KG1 (cell line): ENCODE data around the gene ARPC5L.
"Not testable (repeated sequence)": the region's sequence is repeated elsewhere in the genome, so short reads cannot be mapped to it uniquely, and the experiment has no call there.

Experiments used
- DNase-seq: peaks from one replicate; lab custom pipeline; 2025; lab: John Stamatoyannopoulos, UW

The ARPC5L gene

DNA sequence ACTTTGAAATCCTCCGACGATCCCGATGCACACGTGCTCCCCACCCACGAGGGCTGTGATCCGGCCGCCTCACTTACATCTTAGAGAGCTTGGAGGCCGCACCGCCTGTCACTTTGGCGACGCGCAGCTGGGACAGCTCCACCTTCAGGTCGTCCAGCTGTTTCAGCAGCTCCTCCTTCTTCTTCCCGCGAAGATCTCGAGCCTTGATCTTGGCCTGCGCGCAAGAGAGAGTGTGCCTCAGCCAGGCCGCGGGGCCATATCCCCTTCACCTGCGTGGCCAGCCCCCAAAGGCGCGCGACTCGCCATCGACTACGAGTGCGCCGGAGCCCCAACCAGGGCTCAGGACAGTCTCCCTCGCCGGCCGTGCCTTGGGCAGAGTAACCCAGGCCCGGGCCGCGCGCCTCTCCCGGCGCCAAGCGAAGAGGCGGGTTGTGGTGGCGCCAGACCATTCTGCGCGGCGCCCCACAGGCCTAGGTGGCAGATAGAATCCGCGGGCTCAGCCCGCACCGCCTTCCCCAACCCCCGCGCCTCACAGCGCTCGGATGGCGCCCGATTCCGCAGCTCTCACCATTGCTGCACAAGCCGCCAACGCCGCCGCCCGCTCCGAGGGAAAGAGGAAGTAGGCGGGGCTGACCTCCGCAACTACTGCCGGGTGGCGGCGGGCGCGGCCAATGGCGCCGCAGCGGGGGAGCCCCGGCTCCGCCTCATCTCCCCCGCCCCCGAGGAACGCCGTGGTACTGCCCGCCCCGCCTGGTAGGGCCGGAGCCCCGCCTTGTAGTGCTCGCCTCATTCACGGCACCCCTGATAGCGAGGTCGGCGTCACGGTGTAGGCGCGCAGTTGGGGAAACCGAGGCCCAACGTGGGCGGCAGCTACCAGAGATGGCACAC, at the start of gene ARPC5L, which contains the start of gene RPL35:
Gene ARPC5L (plus strand): TSS at position 789 of the 888 bp plus-strand sequence. CDS start 7,161 bp downstream, outside the sequence.
Gene RPL35 (minus strand): TSS at position 616 of the 888 bp plus-strand sequence. CDS start 45 bp downstream, at position 571.
- peak; percentile 91 for DNase-seq

DNA sequence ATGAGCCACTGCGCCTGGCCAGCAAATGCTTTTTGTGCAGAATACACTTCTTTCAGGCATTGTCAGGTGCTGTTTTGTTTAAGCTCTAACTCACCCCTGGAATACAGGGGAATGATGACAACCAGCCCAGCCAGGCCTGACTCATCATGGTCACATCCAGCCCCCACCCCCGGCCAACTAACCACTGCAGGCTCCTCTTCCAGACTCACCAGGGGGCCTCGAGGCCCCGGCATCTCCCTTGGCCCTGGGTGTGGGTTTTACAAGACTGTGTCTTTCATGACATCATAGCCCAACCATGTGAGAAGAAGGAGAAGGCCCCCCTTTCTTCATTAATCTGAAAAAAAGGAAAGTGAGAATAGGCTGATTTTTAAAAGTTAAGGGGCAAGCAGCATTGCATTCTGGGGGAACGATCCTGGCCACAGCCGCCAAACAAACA, 49.5 kb upstream of the ARPC5L start:
- no peak for DNase-seq

DNA sequence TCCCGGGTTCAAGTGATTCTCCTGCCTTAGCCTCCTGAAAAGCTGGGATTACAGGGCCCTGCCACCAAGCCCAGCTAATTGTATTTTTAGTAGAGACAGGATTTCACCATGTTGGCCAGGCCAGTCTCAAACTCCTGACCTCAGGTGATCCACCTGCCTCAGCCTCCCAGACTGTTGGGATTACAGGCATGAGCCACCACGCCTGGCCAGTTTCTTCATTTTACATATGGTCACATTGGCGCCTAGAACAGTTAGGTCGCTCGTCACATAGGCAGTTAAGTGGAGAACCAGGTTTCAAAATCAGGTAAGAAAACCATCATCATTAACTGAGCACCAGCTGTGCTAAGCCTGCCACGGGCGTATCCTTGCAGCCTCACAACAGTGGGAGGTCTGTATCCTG, 48.9 kb upstream of the ARPC5L start:
- no peak for DNase-seq

DNA sequence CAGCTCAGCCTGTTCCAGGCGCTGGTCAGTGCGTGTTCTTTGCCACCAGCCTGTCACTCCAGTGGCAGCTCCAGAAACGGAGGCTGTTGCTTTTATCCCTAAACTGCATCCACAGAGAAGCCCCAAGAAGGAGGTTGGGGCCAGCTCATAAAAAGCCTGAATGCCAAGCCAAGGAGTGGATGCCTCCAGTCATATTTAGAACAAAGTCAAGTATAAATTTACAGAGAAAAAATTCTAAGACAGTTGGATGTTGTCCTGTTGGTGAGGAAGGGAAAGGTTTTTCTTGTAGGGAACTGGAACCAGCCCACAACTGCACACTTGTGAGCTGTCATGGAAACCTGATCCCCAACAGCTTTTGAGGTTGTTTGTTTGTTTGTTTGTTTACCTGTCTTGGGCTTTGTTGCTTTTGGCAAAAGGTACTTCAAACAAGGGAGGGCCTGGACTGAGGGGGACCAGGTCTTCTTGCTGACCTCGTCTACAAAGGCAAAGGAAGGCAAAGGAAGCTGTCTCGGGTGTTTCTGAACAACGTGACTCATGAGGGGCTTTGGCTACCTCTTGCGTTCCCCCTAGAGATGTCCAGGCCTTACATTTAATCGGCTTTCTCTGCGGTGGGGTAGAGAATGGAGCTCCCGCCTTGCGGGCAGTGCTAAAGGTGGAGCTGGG, 48.3 kb upstream of the ARPC5L start:
- DNase-seq = no peak

DNA sequence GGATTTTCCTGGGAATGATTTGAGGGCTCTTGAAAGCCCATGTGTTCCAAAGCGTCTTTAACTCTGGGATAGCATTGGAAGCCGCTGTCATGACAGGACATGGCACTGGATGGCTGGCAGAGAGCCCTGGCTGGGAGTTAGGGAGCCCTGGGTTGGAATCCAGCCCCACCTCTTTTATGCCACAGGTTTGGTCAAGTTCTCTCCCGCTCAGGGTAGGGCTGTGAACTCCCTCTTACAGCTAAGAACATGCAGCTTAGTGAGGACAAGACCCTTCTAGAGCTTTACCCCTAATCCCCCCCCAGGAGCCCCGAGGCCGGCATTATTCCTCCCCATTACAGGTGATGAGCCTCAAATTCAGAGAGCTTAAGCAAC, 47.8 kb upstream of the ARPC5L start:
- no peak for DNase-seq

DNA sequence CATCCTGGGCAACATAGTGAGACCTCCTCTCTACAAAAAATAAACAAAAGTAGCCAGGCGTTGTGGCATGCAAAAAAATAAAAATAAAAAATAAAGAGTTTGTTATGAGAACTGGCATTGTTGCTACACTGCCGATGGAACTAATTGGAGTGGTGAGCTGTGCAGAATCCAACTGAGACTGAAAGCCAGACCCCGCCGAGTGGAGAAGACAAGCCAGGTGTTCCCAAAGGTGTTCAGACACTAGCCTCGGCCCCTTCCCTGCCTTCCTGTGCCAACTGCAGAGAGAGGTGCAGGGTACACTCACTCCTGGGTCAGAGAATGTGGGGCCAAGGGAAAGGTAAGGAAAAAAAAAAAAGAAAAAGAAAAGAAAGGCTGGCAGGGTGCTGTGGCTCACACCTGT, 46.3 kb upstream of the ARPC5L start:
- no peak for DNase-seq

DNA sequence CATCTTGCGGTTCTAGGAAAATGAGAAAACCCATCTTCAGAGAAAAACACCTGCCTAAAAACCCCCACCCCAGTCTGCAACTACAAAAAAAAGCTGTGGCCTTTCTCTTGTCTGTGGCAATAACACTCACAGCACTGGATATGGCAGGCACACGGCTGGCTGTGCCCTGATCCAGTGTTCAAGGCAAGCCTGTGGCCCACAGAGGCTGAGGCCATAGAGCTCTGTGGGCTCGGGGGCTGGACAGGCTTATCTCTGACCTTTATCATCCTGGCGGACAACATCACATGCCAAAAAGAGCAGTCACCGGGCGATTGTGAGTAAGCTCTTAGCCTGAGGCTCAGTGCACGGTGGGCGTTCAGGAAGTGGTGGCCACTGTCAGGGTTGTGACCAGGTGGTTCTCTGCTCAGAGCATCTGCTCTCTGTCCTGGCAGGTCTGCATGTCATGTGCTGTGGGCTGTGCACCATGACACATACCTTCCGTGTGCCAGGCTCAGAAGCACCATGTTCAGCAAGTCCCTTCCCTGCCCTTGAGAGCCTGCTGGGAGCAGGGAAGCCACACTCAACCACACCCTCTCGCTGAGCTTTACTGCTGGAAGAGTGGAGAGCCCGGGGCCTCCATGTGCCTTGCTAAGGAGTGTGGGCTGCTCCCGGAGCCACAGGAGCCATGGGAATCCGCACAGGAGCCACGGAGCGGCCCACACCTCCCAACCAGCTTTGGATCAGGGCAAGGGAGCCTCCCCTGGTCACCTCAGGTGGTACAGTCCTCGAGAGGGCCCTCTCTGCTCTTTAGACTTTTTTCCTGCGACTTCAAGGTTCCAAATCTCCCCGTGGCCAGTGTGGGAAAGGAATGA, 43.3 kb upstream of the ARPC5L start:
- DNase-seq = no peak

DNA sequence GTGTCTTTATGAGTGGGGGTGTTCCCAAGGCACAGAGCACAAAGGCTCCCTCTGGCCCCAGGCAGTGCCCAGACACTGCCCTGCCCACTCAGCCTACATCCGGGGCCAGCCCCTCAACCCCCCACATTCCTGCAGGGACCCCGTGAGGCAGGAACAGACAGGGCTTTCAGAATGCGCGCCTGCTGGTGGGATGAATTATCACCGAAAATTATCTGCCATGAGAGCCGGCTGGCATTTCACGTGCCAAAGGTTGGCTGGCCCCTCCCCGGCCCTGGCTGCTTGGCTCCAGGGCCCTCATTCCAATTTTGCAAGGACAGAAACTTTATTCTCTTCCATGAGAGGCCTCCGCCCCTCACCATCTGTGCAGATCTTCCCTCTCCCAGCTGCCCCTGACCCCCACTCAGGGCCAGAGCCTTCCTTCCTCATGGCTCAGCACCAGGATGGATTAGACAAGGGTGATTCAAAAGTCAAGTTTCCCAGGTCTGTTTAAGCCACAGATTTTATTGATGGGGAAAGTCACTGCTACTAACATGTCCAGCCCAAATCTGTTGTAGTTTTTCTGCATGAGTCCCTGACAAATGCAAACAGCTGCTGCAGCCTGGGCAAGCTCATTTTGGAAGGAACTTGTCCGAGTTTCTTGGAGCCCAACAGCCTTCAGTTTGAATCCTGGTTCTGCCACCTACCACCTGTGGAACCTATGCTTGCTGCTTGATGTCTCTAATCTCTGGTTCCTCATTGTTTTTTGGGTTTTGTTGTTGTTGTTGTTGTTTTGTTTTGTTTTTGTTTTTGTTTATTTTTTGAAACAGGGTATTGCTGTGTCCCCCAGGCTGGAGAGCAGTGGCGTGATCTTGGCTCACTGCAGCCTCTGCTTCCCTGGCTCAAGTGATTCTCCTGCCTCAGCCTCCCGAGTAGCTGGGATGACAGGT, 41.0 kb upstream of the ARPC5L start:
- no peak for DNase-seq

DNA sequence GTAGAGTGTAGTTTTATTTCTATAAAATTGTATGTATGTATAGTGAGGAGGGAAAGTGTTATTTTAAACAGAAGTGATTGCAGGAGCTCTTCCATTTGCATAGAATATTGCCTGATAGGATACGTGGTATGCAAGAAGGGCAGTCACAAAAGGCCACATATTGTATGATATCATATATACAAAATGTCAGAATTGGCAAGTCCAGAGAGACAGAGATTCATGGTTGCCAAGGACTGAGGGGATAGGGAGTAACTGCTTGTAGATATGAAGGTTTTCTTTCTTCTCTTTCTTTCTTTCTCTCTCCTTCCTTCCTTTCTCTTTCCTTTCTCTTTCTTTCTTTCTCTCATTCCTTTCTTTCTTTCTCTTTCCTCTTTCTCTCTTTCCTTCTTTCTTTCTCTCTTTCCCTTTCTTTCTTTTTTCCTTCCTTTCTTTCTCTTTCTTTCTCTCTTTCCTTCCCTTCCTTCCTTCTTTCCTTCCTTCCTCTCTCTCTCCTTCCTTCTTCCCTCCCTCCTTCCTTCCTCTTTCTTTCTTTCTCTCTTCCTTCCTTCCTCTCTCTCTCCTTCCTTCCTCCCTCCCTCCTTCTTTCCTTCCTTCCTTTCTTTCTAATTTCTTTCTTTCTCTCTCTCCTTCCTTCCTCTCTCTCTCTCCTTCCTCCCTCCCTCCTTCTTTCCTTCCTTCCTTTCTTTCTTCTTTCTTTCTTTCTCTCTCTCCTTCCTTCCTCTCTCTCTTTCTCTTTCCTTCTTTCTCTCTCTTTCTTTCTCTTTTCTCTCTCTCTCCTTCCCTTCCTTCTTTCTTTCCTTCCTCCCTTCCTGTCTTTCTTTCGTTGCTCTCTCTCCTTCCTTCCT, 33.2 kb upstream of the ARPC5L start:
- no peak for DNase-seq

DNA sequence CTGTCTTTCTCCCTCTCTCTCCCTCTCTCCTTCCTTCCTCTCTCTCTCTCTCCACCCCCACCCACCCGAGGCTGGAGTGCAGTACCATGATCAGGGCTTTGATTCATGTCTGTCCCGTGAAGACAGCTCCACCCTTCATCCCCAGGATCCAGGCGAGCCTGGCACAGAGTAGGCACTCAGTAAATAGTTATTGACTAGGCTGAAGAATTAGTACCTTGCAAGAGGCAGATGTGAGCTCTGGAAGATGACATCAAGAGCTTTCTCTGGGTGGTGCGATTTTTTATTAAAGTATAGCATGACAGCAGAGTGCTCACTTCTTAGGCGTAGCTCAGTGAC, 32.6 kb upstream of the ARPC5L start:
- no peak for DNase-seq

DNA sequence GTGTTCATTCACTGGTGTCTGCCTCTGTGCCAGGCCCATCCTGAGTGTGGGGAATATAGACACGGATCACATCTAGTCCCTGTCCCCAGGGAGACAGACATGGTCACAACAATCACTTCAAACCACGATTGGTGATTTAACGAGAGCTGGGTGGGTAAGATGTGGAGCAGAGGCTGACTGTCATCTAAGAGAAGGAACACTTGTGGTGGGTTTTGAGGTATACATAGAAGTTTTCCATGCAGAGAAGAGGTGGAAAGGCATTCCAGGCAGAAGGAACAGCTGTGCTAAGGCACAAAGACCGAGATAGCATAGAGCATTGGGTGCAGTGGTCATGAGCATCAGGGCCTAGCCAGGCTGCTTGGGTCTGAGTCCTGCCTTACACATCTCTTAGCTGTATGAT, 31.3 kb upstream of the ARPC5L start:
- DNase-seq = no peak

DNA sequence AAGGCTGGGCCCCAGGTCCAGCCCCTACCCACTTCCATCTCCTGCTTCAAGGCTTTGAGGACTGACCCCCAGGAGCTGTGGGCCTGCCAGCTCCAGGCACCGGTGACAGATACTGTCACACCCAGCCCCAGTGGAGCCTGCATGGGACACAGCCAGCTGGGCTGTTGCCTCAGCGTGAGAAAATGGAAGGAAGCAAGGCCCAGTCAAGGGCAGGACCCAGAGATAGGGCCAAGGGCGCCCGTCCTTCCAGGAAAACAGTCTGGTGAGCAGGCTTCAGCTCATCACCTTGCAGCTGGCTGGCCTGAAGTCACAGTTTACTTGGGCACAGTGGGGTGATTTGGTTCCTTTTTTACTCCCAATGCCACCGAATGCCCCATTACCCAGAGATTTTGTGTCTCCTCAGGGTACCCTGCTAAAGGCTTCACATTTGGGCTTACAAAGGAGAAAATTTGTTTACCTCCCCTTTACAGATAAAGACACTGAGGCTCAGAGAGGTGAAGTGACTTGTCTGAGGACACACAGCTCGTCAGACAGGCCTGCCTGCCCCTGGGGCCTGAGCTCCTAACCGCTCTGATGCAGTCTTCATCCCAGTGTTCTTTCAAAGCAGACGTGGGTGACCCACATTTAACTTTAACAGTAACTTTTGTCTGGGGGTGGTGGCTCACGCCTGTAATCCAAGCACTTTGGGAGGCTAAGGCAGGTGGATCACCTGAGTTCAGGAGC, 30.1 kb upstream of the ARPC5L start:
- no peak for DNase-seq

DNA sequence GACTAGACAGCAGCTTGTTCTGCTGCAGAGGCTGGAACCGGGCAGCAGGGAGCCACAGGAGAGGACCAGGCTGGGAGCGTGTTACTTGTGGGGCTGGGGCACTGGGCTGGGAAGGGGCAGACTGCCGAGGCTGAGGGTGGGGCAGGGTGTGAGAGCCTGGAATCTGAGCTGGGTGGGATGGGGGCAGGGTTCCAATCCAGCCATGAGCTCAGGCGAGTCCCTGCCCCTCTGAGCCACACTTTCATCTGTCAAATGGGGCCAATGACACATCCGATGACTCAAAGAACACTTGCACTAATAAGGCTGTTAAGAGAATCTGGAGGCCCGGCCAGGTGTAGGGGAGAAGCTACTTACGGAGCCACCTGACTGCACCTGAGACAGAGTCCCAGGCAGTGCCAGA, 27.3 kb upstream of the ARPC5L start:
- no peak for DNase-seq

DNA sequence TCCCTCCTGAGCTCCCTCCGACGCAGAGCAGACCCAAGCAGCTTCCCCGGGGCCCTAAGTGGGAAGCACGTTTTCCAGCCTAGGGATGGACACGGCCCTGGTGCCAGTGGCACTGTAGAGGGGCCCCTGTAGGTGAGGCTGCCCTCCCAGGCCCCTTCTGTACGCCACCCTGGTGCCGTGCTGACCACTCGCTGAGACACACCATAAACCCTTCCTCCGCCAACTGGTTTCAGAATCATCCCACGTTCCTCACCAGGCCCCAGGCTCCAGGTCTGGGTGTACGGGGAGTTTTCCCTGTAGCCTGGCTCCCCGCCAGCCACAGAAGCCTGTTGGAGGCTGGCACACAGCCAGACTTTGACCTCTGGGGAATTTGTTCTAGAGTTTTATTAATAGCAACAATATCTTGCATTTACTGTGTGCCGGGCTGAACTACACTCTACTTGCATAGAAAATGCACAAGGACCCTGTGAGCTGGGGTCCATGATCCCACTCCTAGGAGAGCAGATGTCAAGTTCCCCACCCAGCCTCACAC, 26.8 kb upstream of the ARPC5L start:
- no peak for DNase-seq

DNA sequence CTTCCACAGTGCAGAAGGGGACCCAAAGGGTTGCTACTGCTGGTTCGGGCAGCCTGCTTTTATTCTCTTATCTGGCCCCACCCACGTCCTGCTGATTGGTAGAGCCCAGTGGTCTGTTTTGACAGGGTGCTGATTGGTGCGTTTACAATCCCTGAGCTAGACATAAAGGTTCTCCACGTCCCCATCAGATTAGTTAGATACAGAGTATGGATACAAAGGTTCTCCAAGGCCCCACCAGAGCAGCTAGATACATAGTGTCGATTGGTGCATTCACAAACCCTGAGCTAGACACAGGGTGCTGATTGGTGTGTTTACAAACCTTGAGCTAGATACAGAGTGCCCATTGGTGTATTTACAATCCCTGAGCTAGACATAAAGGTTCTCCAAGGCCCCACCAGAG, 23.8 kb upstream of the ARPC5L start:
- not testable (repeated sequence) for DNase-seq

DNA sequence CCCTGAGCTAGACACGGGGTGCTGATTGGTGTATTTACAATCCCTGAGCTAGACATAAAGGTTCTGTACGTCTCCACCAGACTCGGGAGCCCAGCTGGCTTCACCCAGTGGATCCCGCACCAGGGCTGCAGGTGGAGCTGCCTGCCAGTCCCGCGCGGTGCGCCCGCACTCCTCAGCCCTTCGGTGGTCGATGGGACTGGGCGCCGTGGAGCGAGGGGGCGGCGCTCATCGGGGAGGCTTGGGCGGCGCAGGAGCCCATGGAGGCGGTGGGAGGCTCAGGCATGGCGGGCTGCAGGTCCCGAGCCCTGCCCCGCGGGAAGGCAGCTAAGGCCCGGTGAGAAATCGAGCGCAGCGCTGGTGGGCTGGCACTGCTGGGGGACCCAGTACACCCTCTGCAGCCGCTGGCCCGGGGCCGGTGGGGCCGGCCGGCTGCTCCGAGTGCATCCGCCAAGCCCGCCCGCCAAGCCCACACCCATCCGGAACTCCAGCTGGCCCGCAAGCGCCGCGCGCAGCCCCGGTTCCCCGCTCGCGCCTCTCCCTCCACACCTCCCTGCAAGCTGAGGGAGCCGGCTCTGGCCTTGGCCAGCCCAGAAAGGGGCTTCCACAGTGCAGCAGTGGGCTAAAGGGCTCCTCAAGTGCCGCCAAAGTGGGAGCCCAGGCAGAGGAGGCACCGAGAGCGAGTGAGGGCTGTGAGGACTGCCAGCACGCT, 23.2 kb upstream of the ARPC5L start:
- DNase-seq = not testable (repeated sequence)

DNA sequence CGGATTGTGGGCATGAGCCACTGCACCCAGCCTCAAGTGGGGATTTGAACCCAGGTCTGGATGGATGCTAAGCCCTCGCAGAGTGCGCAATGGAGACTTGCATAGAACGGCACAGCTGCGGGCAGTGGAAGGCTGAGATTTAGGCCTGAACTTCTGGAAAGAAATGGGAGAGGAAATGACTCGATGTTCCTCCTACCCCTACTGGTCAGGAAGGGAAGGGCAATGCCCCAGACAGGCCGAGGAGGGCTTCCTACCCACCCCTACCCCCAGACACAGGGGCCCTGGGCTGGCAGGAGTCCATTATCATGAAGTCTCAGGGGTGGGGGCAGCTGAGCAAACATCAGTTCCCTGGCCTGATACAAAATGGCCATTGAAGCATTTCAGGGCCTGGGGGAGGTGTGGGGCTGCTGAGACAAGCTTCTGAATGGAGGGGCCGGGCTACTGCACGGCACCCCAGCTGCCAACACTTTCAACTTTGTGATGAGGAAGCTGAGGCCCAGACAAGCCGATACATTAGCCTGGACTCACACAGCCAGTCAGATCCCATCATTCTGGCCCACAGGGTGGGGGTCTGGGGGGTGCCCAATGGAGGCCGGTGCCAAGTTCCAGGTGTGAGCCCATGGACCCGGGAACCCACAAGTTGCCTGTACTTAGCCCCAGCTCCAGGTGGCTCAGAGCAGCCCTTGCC, 22.2 kb upstream of the ARPC5L start:
- DNase-seq = no peak

DNA sequence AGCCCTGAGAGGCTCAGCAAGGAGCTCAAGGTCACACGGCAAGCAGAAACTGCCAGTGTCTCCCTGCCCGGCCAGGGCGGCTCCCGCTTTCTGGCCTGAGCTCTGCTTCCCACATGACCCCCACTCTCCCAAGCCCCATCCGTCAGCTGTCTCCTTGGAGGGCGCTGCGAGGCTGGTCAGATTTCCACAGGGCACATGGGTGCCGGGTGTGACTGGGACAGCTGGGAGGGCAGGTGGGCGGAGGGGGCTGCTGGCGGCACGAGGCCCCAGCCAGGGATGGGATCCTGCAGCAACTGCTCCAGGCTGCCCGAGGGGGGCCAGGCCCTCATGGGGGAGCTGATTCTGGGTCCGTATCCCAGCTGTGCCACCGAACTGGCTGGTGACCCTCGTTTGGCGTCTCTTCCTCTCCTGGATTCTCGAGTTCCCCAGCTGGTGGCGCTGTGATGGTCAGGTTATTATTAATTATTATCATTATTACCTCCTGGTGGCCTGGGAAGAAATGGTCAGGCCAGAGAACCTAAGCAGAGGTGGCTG, 21.6 kb upstream of the ARPC5L start:
- DNase-seq = no peak
